ENCODE results near the gene CCDC6.
"Not testable (repeated sequence)": the region's sequence is repeated elsewhere in the genome, so short reads cannot be mapped to it uniquely, and the experiment has no call there.

DNA sequence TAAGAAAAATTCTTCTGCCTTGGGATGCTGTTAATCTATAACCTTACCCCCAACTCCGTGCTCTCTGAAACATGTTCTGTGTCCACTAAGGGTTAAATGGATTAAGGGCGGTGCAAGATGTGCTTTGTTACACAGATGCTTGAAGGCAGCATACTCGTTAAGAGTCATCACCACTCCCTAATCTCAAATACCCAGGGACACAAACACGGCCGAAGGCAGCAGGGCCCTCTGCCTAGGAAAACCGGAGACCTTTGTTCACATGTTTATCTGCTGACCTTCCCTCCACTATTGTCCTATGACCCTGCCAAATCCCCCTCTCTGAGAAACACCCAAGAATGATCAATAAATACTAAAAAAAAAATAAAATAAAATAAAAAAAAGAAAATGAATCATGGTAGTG, 161.6 kb downstream of the CCDC6 start:
- TF ChIP-seq, protein P1, sequence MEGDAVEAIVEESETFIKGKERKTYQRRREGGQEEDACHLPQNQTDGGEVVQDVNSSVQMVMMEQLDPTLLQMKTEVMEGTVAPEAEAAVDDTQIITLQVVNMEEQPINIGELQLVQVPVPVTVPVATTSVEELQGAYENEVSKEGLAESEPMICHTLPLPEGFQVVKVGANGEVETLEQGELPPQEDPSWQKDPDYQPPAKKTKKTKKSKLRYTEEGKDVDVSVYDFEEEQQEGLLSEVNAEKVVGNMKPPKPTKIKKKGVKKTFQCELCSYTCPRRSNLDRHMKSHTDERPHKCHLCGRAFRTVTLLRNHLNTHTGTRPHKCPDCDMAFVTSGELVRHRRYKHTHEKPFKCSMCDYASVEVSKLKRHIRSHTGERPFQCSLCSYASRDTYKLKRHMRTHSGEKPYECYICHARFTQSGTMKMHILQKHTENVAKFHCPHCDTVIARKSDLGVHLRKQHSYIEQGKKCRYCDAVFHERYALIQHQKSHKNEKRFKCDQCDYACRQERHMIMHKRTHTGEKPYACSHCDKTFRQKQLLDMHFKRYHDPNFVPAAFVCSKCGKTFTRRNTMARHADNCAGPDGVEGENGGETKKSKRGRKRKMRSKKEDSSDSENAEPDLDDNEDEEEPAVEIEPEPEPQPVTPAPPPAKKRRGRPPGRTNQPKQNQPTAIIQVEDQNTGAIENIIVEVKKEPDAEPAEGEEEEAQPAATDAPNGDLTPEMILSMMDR (optimal IDR thresholded peaks at IDR 0.05 in 1 of 3, IDR thresholded peaks at IDR 0.05 in 1 of 3, conservative IDR thresholded peaks at IDR 0.05 in 1 of 3; ENCODE audit: extremely low read depth in 1 of 3, insufficient read depth in 2 of 3, low read length in 3 of 3) = not testable (repeated sequence)
- TF ChIP-seq EZH2 (IDR thresholded peaks at IDR 0.05; ENCODE audit: low read length) = not testable (repeated sequence)

All from keratinocyte (primary cell).